RWPE1 (cell line): ENCODE data around the gene SLC9A6.

Experiments used
- CTCF ChIA-PET: fragments of 350-600 bp; sonication (Branson Sonifier 250); formaldehyde crosslinking; extraction: SDS; loops from one replicate; lab custom pipeline; 2021; lab: Yijun Ruan, JAX
- POLR2A ChIA-PET: fragments of 400-600 bp; formaldehyde crosslinking; extraction: SDS; loops from one replicate; lab custom pipeline; 2020; ENCODE audit warnings: antibody characterized with exemption; ENCODE audit not compliant: low non-redundant PET; lab: Yijun Ruan, JAX
- DNase-seq: peaks from one replicate; pipeline ENCODE4 v3.0.0; 2012; ENCODE audit warnings: low spot score
- H3K27ac ChIP-seq: fragments of 450-650 bp; 2 replicates; pipeline ENCODE4 v1.5.1; 2017
- CTCF ChIP-seq: fragments of 450-650 bp; conservative IDR thresholded peaks from 2 replicates; pipeline ENCODE4 v1.5.1; 2017; ENCODE audit warnings: low read depth, mild to moderate bottlenecking

Gene SLC9A6

GRCh38 chrX:136051611-136052010 is 66.4 kb downstream of the SLC9A6 start:
- no peak for DNase-seq
- H3K27ac ChIP-seq: no peak overlapping the region
- POLR2A ChIA-PET: no interaction called here
- no peak for TF ChIP-seq CTCF
- CTCF ChIA-PET: no interaction called here

- no peak overlapping the region for H3K27ac ChIP-seq
- CTCF ChIA-PET: no interaction called here
Observed at GRCh38 chrX:136055651-136056221, 70.5 kb downstream of the SLC9A6 start.

GRCh38 chrX:136057567-136057966 is 72.3 kb downstream of the SLC9A6 start:
- no peak for DNase-seq
- no peak overlapping the region for H3K27ac ChIP-seq
- TF ChIP-seq CTCF: no peak
- CTCF ChIA-PET: no interaction called here
- POLR2A ChIA-PET: no interaction called here

More at GRCh38 chrX:136055651-136056221, 70.5 kb downstream of the SLC9A6 start:
- POLR2A ChIA-PET: no interaction called here
- TF ChIP-seq CTCF: no peak
- DNase-seq: no peak

- DNase-seq: no peak
- no peak for TF ChIP-seq CTCF
- ChIA-PET CTCF (interaction anchor here (0.5 kb wide), 1 partner anchor 75 kb away, joined by 3 read pairs; no protein-coding TSS in a partner anchor), POLR2A (no interaction called here)
- no peak overlapping the region for H3K27ac ChIP-seq
Observed at GRCh38 chrX:136059350-136059749, 74.1 kb downstream of the SLC9A6 start.

GRCh38 chrX:136061286-136061685 is 76.1 kb downstream of the SLC9A6 start:
- no peak overlapping the region for H3K27ac ChIP-seq
- POLR2A ChIA-PET: no interaction called here

GRCh38 chrX:136061696-136062095 is 76.5 kb downstream of the SLC9A6 start:
- CTCF ChIA-PET: no interaction called here
- H3K27ac ChIP-seq: no peak overlapping the region

More at GRCh38 chrX:136061286-136061685, 76.1 kb downstream of the SLC9A6 start:
- no peak for TF ChIP-seq CTCF
- DNase-seq: no peak
- CTCF ChIA-PET: no interaction called here

More at GRCh38 chrX:136061696-136062095, 76.5 kb downstream of the SLC9A6 start:
- TF ChIP-seq CTCF: no peak
- no peak for DNase-seq
- POLR2A ChIA-PET: no interaction called here
